Esophagus squamous epithelium (tissue), 4 donors: Measurements from ENCODE around the gene L1TD1.

Experiments
- POLR2A ChIP-seq, 4 donors: fragments of 450-650 bp; IDR thresholded peaks; one replicate each; pipeline ENCODE4 v1.6.1; 2017; ENCODE audit warnings: antibody characterized with exemption in 4 of 4, mild to moderate bottlenecking in 4 of 4, moderate library complexity in 3 of 4
- TF ChIP-seq, protein P1 (sequence below), 6 experiments: fragments of 450-650 bp in 4 of 6; fragments of 200-600 bp in 2 of 6; sonication (generic) in 2 of 6; IDR thresholded peaks; one replicate each; pipeline ENCODE4 v1.5.1; 2016 to 2019; ENCODE audit warnings: antibody characterized with exemption in 6 of 6, mild to moderate bottlenecking in 4 of 6, moderate library complexity in 4 of 6

DNA sequence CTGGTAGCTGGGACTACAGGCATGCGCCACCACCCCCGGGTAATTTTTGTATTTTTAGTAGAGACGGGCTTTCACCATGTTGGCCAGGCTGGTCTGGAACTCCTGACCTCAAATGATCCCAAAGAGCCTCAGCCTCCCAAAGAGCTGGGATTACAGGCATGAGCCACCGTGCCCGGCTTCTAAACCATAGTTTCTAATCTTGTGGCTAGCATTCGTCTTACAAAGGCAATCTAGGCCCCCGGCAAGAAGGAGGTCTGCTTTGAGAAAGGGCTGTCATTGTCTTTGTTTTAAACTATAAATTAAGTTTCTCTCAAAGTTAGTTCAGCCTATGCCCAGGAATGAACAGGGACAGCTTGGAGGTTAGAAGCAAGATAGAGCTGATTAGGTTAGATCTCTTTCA is 10.3 kb upstream of the L1TD1 start:
- TF ChIP-seq, protein P1, sequence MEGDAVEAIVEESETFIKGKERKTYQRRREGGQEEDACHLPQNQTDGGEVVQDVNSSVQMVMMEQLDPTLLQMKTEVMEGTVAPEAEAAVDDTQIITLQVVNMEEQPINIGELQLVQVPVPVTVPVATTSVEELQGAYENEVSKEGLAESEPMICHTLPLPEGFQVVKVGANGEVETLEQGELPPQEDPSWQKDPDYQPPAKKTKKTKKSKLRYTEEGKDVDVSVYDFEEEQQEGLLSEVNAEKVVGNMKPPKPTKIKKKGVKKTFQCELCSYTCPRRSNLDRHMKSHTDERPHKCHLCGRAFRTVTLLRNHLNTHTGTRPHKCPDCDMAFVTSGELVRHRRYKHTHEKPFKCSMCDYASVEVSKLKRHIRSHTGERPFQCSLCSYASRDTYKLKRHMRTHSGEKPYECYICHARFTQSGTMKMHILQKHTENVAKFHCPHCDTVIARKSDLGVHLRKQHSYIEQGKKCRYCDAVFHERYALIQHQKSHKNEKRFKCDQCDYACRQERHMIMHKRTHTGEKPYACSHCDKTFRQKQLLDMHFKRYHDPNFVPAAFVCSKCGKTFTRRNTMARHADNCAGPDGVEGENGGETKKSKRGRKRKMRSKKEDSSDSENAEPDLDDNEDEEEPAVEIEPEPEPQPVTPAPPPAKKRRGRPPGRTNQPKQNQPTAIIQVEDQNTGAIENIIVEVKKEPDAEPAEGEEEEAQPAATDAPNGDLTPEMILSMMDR (IDR thresholded peaks at IDR 0.05), result no peak
- no peak for TF ChIP-seq POLR2A (IDR thresholded peaks at IDR 0.05)
